ENCODE data around the gene STOML2. TPM values are rescaled to one million over a fixed set of nuclear protein-coding genes. Genes with fewer than 3 reads are reported as not detected.

The STOML2 gene
- total and polyA plus RNA-seq, 2 donors (not counting 1 experiment from before 2014, with no cell fraction given) = 58.9 to 64.6 TPM

GRCh38 chr9:35057271-35057620, 45.7 kb downstream of the STOML2 start:
- Histone ChIP-seq H3K27me3 (replicated peaks in 1 of 4; ENCODE audit: control extremely low read depth in 1 of 4, control insufficient read depth in 3 of 4, insufficient read depth in 4 of 4, low read length in 3 of 4) (no peaks in the 10 kb centered on the region), H3K9me3 (ENCODE audit: control extremely low read depth in 1 of 3, control insufficient read depth in 2 of 3, insufficient read depth in 1 of 3, low read length in 2 of 3) (no peaks in the 10 kb centered on the region), H2AFZ (ENCODE audit: insufficient read depth, low read depth, low read length, poor library complexity, severe bottlenecking) (no peak overlapping the region), H3K36me3 (replicated peaks in 1 of 2; ENCODE audit: control extremely low read depth in 1 of 2, control insufficient read depth in 1 of 2, extremely low read depth in 1 of 2, insufficient read depth in 2 of 2, low read length in 1 of 2) (peaks cover 20 to 76% of the 10 kb centered on the region in 2 experiments), H4K20me1 (ENCODE audit: control insufficient read depth, insufficient read depth, low read length, poor library complexity, severe bottlenecking) (peaks cover 41% of the 10 kb centered on the region), H3K9ac (ENCODE audit: low read length) (no peak overlapping the region), H3K27ac (ENCODE audit: low read length in 2 of 2) (no peak overlapping the region), H3K4me2 (replicated peaks; ENCODE audit: low read depth, low read length, poor library complexity, severe bottlenecking) (no peak overlapping the region), H3K4me3 (ENCODE audit: control extremely low read depth in 1 of 5, extremely low read depth in 1 of 5, insufficient read depth in 1 of 5, low read depth in 2 of 5, low read length in 4 of 5) (no peak overlapping the region), H3K4me1 (ENCODE audit: control insufficient read depth in 2 of 2, insufficient read depth in 2 of 2, low read length in 2 of 2) (no peaks in the 10 kb centered on the region), H3K79me2 (ENCODE audit: control insufficient read depth, insufficient read depth, low read length) (peaks cover 7% of the 10 kb centered on the region)
- H3K27ac Mint-ChIP-seq = no peak overlapping the region
- WGBS (ENCODE audit: insufficient coverage) = 100% methylated on average over 8 of the region's 8 CpGs
- H3K4me1 Mint-ChIP-seq = no peaks in the 10 kb centered on the region
- H3K27me3 Mint-ChIP-seq = no peaks in the 10 kb centered on the region
- intact Hi-C loops (cut with micrococcal nuclease) = no loop called here
- ATAC-seq (ENCODE audit: low read depth) (no peak), DNase-seq (no peak)
- POLR2A ChIA-PET = no interaction called here
- no peaks in the 10 kb centered on the region for H3K9me3 Mint-ChIP-seq (ENCODE audit: insufficient read depth)
- CTCF ChIA-PET = no interaction called here
- no peak overlapping the region for H3K4me3 Mint-ChIP-seq
- TF ChIP-seq CTCF (IDR thresholded peaks at IDR 0.05) (no peak), EZH2 (IDR thresholded peaks at IDR 0.05; ENCODE audit: borderline replicate concordance, insufficient read depth, low read depth, low read length, poor library complexity, severe bottlenecking) (no peak)

GRCh38 chr9:35056571-35057270, 46.2 kb downstream of the STOML2 start:
- H3K9me3 ChIP-seq (ENCODE audit: control extremely low read depth in 1 of 3, control insufficient read depth in 2 of 3, insufficient read depth in 1 of 3, low read length in 2 of 3) = no peaks in the 10 kb centered on the region
- intact Hi-C loops (cut with micrococcal nuclease) = no loop called here
- 100% methylated on average over 6 of the region's 9 CpGs for WGBS (ENCODE audit: insufficient coverage)
- H3K27ac Mint-ChIP-seq = no peak overlapping the region
- H3K4me3 ChIP-seq (ENCODE audit: control extremely low read depth in 1 of 5, extremely low read depth in 1 of 5, insufficient read depth in 1 of 5, low read depth in 2 of 5, low read length in 4 of 5) = no peak overlapping the region
- no peak overlapping the region for H3K9ac ChIP-seq (ENCODE audit: low read length)
- H3K27me3 ChIP-seq (replicated peaks in 1 of 4; ENCODE audit: control extremely low read depth in 1 of 4, control insufficient read depth in 3 of 4, insufficient read depth in 4 of 4, low read length in 3 of 4) = no peaks in the 10 kb centered on the region
- H3K4me2 ChIP-seq (replicated peaks; ENCODE audit: low read depth, low read length, poor library complexity, severe bottlenecking) = no peak overlapping the region
- no peak overlapping the region for H2AFZ ChIP-seq (ENCODE audit: insufficient read depth, low read depth, low read length, poor library complexity, severe bottlenecking)
- no peaks in the 10 kb centered on the region for H3K4me1 ChIP-seq (ENCODE audit: control insufficient read depth in 2 of 2, insufficient read depth in 2 of 2, low read length in 2 of 2)
- no peaks in the 10 kb centered on the region for H3K27me3 Mint-ChIP-seq
- peaks cover 5% of the 10 kb centered on the region for H3K79me2 ChIP-seq (ENCODE audit: control insufficient read depth, insufficient read depth, low read length)
- peaks cover 36% of the 10 kb centered on the region for H4K20me1 ChIP-seq (ENCODE audit: control insufficient read depth, insufficient read depth, low read length, poor library complexity, severe bottlenecking)
- ChIA-PET POLR2A (no interaction called here), CTCF (no interaction called here)
- H3K36me3 ChIP-seq (replicated peaks in 1 of 2; ENCODE audit: control extremely low read depth in 1 of 2, control insufficient read depth in 1 of 2, extremely low read depth in 1 of 2, insufficient read depth in 2 of 2, low read length in 1 of 2) = peaks cover 19 to 74% of the 10 kb centered on the region in 2 experiments
- ATAC-seq (ENCODE audit: low read depth) (no peak), DNase-seq (no peak)
- H3K27ac ChIP-seq (ENCODE audit: low read length in 2 of 2) = no peak overlapping the region
- no peaks in the 10 kb centered on the region for H3K4me1 Mint-ChIP-seq
- no peak overlapping the region for H3K4me3 Mint-ChIP-seq
- no peak for TF ChIP-seq EZH2 (IDR thresholded peaks at IDR 0.05; ENCODE audit: borderline replicate concordance, insufficient read depth, low read depth, low read length, poor library complexity, severe bottlenecking)
- no peak for TF ChIP-seq CTCF (IDR thresholded peaks at IDR 0.05)
- no peaks in the 10 kb centered on the region for H3K9me3 Mint-ChIP-seq (ENCODE audit: insufficient read depth)
